GM12864 (cell line): ENCODE data around the gene HLA-DPB1.

Experiments
- DNase-seq: peaks from one replicate; pipeline ENCODE4 v3.0.0-alpha.2; 2011; ENCODE audit warnings: low read depth
- H3K4me3 ChIP-seq: 2 replicates; pipeline ENCODE4 v1.5.1; 2011; ENCODE audit warnings: mild to moderate bottlenecking, low read depth, low read length, control low read depth
- TF ChIP-seq, protein P1 (sequence below): IDR thresholded peaks from 2 replicates; pipeline ENCODE4 v1.5.1; 2011; ENCODE audit warnings: low read depth, mild to moderate bottlenecking, moderate library complexity, low read length, control low read depth, inconsistent platforms; ENCODE audit errors: missing control alignments

HLA-DPB1 gene

DNA sequence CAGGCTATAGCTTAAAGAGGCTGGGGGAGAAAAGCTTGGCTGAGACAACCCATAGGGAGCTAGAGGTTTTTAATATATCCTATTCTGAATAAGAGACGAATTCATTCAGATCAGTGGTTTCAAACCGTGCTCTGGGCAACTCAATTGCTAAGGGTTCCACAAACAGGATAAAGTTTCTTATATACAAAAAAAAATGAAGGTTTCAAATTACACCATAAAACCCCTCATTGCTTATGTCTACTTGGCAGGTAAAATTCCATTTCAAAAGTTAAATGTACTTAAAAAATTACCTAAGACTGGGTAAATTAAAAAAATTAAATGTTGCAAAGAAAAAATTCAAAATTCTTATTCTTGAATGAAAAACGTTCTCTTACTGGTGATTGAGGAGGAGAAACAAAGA, 2.7 kb downstream of the HLA-DPB1 start:
- no peak for DNase-seq
- TF ChIP-seq, protein P1, sequence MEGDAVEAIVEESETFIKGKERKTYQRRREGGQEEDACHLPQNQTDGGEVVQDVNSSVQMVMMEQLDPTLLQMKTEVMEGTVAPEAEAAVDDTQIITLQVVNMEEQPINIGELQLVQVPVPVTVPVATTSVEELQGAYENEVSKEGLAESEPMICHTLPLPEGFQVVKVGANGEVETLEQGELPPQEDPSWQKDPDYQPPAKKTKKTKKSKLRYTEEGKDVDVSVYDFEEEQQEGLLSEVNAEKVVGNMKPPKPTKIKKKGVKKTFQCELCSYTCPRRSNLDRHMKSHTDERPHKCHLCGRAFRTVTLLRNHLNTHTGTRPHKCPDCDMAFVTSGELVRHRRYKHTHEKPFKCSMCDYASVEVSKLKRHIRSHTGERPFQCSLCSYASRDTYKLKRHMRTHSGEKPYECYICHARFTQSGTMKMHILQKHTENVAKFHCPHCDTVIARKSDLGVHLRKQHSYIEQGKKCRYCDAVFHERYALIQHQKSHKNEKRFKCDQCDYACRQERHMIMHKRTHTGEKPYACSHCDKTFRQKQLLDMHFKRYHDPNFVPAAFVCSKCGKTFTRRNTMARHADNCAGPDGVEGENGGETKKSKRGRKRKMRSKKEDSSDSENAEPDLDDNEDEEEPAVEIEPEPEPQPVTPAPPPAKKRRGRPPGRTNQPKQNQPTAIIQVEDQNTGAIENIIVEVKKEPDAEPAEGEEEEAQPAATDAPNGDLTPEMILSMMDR, result no peak
- H3K4me3 ChIP-seq, result peak overlapping the region; percentile 65

DNA sequence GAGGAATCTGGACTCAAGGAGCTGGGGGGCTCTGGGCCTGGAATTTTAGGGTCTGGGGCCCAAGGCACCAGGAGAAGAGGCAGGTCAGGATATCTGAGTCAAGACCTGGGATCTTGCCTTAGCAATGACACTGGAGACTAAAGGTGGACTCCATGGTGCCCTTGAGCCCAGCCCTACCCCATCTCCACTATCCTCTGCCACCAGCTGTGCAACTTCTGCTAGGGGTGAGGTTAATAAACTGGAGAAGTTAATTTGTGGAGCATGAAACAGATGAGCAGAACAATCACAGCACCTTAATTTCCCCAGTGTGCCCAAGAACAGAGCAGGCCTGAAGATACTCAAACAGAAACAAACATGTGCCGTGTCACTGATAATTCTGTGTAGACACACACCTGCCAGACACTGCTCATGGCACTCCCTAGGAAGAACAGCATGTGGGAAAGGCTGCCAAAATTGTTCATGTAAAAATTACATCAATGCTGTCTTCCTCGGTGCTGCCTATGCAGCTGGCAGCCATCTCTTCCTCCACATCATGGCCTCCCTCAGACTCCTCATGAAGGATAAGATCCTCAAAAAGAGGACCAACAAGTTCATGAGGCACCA, 3.2 kb downstream of the HLA-DPB1 start:
- H3K4me3 ChIP-seq, result peak overlapping the region; percentile 26
- no peak for DNase-seq
- TF ChIP-seq, protein P1, result no peak

DNA sequence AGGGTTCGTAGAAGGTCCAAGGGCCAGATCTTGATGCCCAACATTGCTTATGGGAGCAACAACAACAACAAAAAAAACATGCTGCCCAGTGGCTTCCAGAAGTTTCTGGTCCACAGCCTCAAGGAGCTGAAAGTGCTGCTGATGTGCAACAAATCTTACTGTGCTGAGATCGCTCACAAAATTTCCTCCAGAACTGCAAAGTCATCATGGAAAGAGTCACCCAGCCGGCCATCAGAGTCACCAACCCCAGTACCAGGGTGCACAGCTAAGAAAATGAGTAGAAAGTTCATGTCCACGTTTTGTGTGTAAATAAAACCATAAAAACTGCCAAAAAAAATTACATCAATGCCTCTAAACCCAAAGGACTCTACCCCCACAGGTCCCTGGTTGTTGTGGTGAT, 3.8 kb downstream of the HLA-DPB1 start:
- DNase-seq, result no peak
- TF ChIP-seq, protein P1, result no peak
- H3K4me3 ChIP-seq, result no peak overlapping the region

DNA sequence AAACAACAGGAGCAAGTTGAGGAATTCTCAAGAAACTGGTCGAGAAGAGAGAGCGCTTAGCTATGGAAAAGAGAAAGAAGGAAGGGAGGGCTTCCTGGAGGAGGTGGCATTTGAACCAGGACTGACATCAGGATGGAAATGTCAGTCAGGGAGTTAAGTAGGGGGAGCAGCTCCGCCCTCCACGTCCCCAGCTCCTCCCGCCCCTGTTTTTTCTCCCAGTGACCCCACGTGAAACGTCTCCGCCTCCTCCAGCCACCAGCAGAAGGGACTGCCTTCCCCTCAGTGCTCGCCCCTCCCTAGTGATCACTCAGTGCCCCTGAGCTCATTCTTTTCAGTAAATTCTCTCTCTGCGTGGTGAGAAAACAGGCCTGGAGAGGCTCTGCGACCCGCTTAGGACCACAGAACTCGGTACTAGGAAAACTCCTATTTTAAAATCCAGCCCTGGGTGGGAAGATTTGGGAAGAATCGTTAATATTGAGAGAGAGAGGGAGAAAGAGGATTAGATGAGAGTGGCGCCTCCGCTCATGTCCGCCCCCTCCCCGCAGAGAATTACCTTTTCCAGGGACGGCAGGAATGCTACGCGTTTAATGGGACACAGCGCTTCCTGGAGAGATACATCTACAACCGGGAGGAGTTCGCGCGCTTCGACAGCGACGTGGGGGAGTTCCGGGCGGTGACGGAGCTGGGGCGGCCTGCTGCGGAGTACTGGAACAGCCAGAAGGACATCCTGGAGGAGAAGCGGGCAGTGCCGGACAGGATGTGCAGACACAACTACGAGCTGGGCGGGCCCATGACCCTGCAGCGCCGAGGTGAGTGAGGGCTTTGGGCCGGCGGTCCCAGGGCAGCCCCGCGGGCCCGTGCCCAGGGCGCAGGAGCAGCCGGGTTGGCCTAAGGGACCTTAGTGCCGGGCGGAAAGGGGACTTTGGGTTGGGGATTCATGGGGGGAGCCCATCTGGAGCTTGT, 4.6 kb downstream of the HLA-DPB1 start:
- TF ChIP-seq, protein P1, result no peak
- H3K4me3 ChIP-seq, result no peak overlapping the region
- no peak for DNase-seq

DNA sequence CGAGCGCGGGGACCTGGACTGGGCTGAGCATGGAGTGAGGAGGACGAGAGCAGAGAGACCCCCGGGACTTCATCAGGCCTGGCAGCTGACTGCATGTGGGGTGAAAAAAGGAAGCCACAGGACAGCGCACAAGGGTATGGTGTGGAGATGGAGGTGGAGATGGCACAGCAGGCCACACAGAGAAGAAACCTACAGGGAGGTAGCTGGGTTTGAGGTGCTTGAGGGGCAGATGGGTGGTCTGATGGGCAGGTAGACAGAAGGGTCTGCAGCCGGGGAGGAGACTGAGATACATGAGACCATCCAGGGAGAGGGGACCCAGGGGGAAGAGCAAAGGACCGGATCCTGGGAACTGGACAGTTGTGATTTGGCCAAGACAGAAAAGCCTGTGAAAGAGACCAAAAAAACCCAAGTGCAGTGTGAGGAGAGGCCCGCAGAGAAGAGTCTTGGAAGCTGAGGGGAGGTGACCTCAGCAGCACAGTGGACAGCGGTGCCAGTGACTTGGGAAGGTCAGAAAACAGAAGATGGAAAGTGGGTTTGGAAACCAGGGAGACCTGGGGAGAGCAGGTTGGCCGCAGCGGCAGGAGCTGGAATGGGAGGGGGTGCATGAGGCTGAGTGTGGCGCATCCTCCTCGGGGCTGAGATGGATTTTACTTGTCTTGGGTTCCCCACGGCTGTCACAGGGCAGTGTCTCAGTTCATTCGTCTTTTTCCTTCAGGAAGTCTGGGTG, 5.5 kb downstream of the HLA-DPB1 start:
- no peak overlapping the region for H3K4me3 ChIP-seq
- TF ChIP-seq, protein P1, result no peak
- DNase-seq, result no peak

DNA sequence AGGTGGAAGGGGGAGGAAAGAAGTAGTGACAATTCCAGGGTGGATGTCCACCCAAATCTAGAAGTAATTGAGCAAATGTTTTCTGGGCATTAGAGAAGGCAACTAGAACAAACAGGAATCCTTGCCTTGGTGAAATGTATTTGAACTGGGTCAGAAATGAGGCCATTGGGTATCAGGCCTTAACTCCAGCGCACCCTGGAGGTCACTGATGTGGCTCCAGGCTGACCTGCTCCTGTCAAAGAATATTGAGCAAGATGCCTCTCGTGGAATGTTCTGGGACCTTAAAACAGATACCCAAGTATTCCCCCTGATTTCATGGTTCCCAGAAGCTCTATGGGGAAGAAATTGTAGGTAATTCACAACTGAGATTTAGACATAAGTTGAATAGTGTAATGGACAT, 6.9 kb downstream of the HLA-DPB1 start:
- TF ChIP-seq, protein P1, result peak; percentile 69
- no peak for DNase-seq

More for the DNA sequence above, 6.9 kb downstream of the HLA-DPB1 start:
- H3K4me3 ChIP-seq, result no peak overlapping the region
